IMR-90 (cell line): ENCODE measurements around the gene AAGAB.

ENCODE experiments used
- BHLHE40 ChIP-seq: fragments of 150-350 bp; IDR thresholded peaks from 2 replicates; pipeline ENCODE4 v1.6.1; 2016; ENCODE audit warnings: mild to moderate bottlenecking, low read depth, low read length
- CEBPB ChIP-seq: IDR thresholded peaks from 2 replicates; pipeline ENCODE4 v1.6.1; 2012; ENCODE audit warnings: low read depth, low read length, improper control_type of control experiment
- TF ChIP-seq, protein P1 (sequence below): conservative IDR thresholded peaks from 2 replicates; pipeline ENCODE4 v1.5.1; 2012; ENCODE audit warnings: mild to moderate bottlenecking, low read depth, low read length, improper control_type of control experiment

DNA sequence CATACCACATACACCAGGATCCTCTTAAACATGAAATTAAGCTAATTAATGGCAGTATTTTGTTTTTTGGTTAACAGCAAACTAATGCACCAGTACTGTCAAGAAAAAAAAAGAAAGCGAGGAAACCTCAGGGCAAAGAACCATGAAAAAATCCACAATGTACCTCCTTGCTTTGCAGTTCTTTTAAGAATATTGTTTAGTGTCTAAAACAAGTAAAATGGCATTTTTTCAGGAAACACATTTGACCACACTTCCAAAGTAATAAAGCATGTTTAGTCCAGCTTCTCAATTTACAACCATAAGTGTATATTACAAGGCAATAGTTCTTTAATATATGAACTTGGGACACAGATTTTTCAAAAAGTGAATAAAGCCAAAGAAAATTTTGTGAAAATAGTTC is 26.6 kb downstream of the AAGAB start:
- TF ChIP-seq, protein P1, sequence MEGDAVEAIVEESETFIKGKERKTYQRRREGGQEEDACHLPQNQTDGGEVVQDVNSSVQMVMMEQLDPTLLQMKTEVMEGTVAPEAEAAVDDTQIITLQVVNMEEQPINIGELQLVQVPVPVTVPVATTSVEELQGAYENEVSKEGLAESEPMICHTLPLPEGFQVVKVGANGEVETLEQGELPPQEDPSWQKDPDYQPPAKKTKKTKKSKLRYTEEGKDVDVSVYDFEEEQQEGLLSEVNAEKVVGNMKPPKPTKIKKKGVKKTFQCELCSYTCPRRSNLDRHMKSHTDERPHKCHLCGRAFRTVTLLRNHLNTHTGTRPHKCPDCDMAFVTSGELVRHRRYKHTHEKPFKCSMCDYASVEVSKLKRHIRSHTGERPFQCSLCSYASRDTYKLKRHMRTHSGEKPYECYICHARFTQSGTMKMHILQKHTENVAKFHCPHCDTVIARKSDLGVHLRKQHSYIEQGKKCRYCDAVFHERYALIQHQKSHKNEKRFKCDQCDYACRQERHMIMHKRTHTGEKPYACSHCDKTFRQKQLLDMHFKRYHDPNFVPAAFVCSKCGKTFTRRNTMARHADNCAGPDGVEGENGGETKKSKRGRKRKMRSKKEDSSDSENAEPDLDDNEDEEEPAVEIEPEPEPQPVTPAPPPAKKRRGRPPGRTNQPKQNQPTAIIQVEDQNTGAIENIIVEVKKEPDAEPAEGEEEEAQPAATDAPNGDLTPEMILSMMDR, result no peak
- no peak for TF ChIP-seq BHLHE40
- TF ChIP-seq CEBPB, result no peak
